GM19372 (cell line): ENCODE results near the gene JARID2.

ENCODE experiments used
- ATAC-seq: cut with Tn5 transposase; IDR thresholded peaks from one replicate; pipeline ENCODE4 v1.9.1; 2021; ENCODE audit warnings: mild to moderate bottlenecking, low read depth, moderate library complexity; ENCODE audit not compliant: unreplicated experiment

The JARID2 gene

GRCh38 chr6:15366879-15367278 is 121.0 kb downstream of the JARID2 start:
- no peak for ATAC-seq

- no peak for ATAC-seq
These were observed 122.3 kb downstream of the JARID2 start for GRCh38 chr6:15368186-15368585.

GRCh38 chr6:15368873-15369272 is 123.0 kb downstream of the JARID2 start:
- ATAC-seq = no peak

- ATAC-seq = no peak
These were observed 124.0 kb downstream of the JARID2 start for GRCh38 chr6:15369838-15370237.

GRCh38 chr6:15370733-15371671 is 125.1 kb downstream of the JARID2 start:
- ATAC-seq = no peak

- no peak for ATAC-seq
These were observed 127.1 kb downstream of the JARID2 start for GRCh38 chr6:15372932-15373331.

GRCh38 chr6:15374119-15374518 is 128.2 kb downstream of the JARID2 start:
- ATAC-seq = no peak

- ATAC-seq = no peak
These were observed 129.1 kb downstream of the JARID2 start for GRCh38 chr6:15375018-15375417.

- no peak for ATAC-seq
These were observed 129.9 kb downstream of the JARID2 start for GRCh38 chr6:15375638-15376290.

- no peak for ATAC-seq
These were observed 131.1 kb downstream of the JARID2 start for GRCh38 chr6:15376900-15377487.

GRCh38 chr6:15378272-15378671 is 132.4 kb downstream of the JARID2 start:
- ATAC-seq = no peak

GRCh38 chr6:15378866-15379265 is 133.0 kb downstream of the JARID2 start:
- ATAC-seq = no peak

GRCh38 chr6:15380351-15380750 is 134.5 kb downstream of the JARID2 start:
- ATAC-seq = no peak

GRCh38 chr6:15382089-15382488 is 136.2 kb downstream of the JARID2 start:
- no peak for ATAC-seq

- no peak for ATAC-seq
These were observed 136.8 kb downstream of the JARID2 start for GRCh38 chr6:15382712-15383111.

GRCh38 chr6:15384901-15385300 is 139.0 kb downstream of the JARID2 start:
- ATAC-seq = no peak

- ATAC-seq = no peak
These were observed 139.7 kb downstream of the JARID2 start for GRCh38 chr6:15385521-15385920.

GRCh38 chr6:15386110-15386755 is 140.4 kb downstream of the JARID2 start:
- no peak for ATAC-seq

GRCh38 chr6:15386756-15387112 is 140.9 kb downstream of the JARID2 start:
- no peak for ATAC-seq

- no peak for ATAC-seq
These were observed 141.2 kb downstream of the JARID2 start for GRCh38 chr6:15387118-15387517.
